ENCODE measurements around the gene TAS2R41.

Gene TAS2R41

GRCh38 chr7:143451746-143452145 lies 25.9 kb upstream of the TAS2R41 start:
- Mint-ChIP-seq H3K9me3 (no peaks in the 10 kb centered on the region), H3K4me1 (no peaks in the 10 kb centered on the region), H3K27me3 (ENCODE audit: low read depth) (no peaks in the 10 kb centered on the region), H3K27ac (peak overlapping the region in 1 of 3 experiments; percentile 38), H3K4me3 (no peak overlapping the region), H3K36me3 (ENCODE audit: low read depth) (no peaks in the 10 kb centered on the region)
- no peak for TF ChIP-seq CTCF (IDR thresholded peaks at IDR 0.05; ENCODE audit: unreplicated experiment in 3 of 3)

- Mint-ChIP-seq H3K4me3 (no peak overlapping the region), H3K27ac (no peak overlapping the region), H3K4me1 (no peaks in the 10 kb centered on the region), H3K9me3 (no peaks in the 10 kb centered on the region), H3K36me3 (ENCODE audit: low read depth) (no peaks in the 10 kb centered on the region), H3K27me3 (ENCODE audit: low read depth) (peaks cover 1% of the 10 kb centered on the region)
- TF ChIP-seq CTCF (IDR thresholded peaks at IDR 0.05; ENCODE audit: unreplicated experiment in 3 of 3), result no peak
Observed at GRCh38 chr7:143452495-143452894, 25.2 kb upstream of the TAS2R41 start.

GRCh38 chr7:143454091-143454680 lies 23.5 kb upstream of the TAS2R41 start:
- peaks cover 4% of the 10 kb centered on the region for H3K27me3 Mint-ChIP-seq (ENCODE audit: low read depth)
- H3K27ac Mint-ChIP-seq, result no peak overlapping the region
- no peaks in the 10 kb centered on the region for H3K36me3 Mint-ChIP-seq (ENCODE audit: low read depth)
- no peaks in the 10 kb centered on the region for H3K4me1 Mint-ChIP-seq
- H3K9me3 Mint-ChIP-seq, result no peaks in the 10 kb centered on the region
- no peak for TF ChIP-seq CTCF (IDR thresholded peaks at IDR 0.05; ENCODE audit: unreplicated experiment in 3 of 3)
- no peak overlapping the region for H3K4me3 Mint-ChIP-seq

- Mint-ChIP-seq H3K4me1 (no peaks in the 10 kb centered on the region), H3K27me3 (ENCODE audit: low read depth) (peaks cover 4% of the 10 kb centered on the region), H3K9me3 (no peaks in the 10 kb centered on the region), H3K4me3 (no peak overlapping the region), H3K36me3 (ENCODE audit: low read depth) (no peaks in the 10 kb centered on the region), H3K27ac (no peak overlapping the region)
- no peak for TF ChIP-seq CTCF (IDR thresholded peaks at IDR 0.05; ENCODE audit: unreplicated experiment in 3 of 3)
Observed at GRCh38 chr7:143455491-143455890, 22.2 kb upstream of the TAS2R41 start.

GRCh38 chr7:143455942-143456341 lies 21.7 kb upstream of the TAS2R41 start:
- Mint-ChIP-seq H3K36me3 (ENCODE audit: low read depth) (no peaks in the 10 kb centered on the region), H3K4me3 (no peak overlapping the region), H3K9me3 (no peaks in the 10 kb centered on the region), H3K27me3 (ENCODE audit: low read depth) (peaks cover 4% of the 10 kb centered on the region), H3K4me1 (no peaks in the 10 kb centered on the region), H3K27ac (no peak overlapping the region)
- no peak for TF ChIP-seq CTCF (IDR thresholded peaks at IDR 0.05; ENCODE audit: unreplicated experiment in 3 of 3)

GRCh38 chr7:143456992-143457793 lies 20.5 kb upstream of the TAS2R41 start:
- Mint-ChIP-seq H3K36me3 (ENCODE audit: low read depth) (no peaks in the 10 kb centered on the region), H3K27ac (no peak overlapping the region), H3K27me3 (ENCODE audit: low read depth) (peaks cover 4% of the 10 kb centered on the region), H3K9me3 (no peaks in the 10 kb centered on the region), H3K4me3 (no peak overlapping the region), H3K4me1 (no peaks in the 10 kb centered on the region)
- TF ChIP-seq CTCF (IDR thresholded peaks at IDR 0.05; ENCODE audit: unreplicated experiment in 3 of 3), result no peak

Measured in nephron (organoid).